Right atrium auricular region (tissue), 2 donors: ENCODE measurements around the gene HUS1. TPM values are rescaled to one million over a fixed set of nuclear protein-coding genes. Genes with fewer than 3 reads are reported as not detected.
A peak's percentile ranks its signal among the peaks of the same experiment; 100 is the strongest.
"Not testable (repeated sequence)": the region's sequence is repeated elsewhere in the genome, so short reads cannot be mapped to it uniquely, and the experiment has no call there.

Experiments used
- DNase-seq: peaks from one replicate; pipeline ENCODE4 v3.0.0-alpha.2; 2019; ENCODE audit warnings: low spot score
- H3K27ac ChIP-seq, 2 donors: fragments of 200-600 bp; sonication (generic); 1 replicate in 1 of 2; 2 replicates in 1 of 2; pipeline ENCODE4 v1.5.1; 2016 to 2019
- H3K27me3 ChIP-seq, 2 donors: fragments of 200-600 bp; sonication (generic); one replicate each; pipeline versions ENCODE4 v1.5.1 to v1.6.0; 2017 to 2019
- H3K36me3 ChIP-seq: fragments of 200-600 bp; sonication (generic); one replicate; pipeline ENCODE4 v1.5.1; 2016
- H3K4me1 ChIP-seq, 2 donors: fragments of 200-600 bp; sonication (generic); one replicate each; pipeline versions ENCODE4 v1.5.1 to v1.6.0; 2017 to 2019
- H3K4me3 ChIP-seq, 2 donors: fragments of 200-600 bp; sonication (generic); 1 replicate in 1 of 2; 2 replicates in 1 of 2; pipeline ENCODE4 v1.5.1; 2017 to 2019; ENCODE audit warnings: mild to moderate bottlenecking in 1 of 2, moderate library complexity in 1 of 2
- H3K9me3 ChIP-seq, 2 donors: fragments of 200-600 bp; sonication (generic); one replicate each; pipeline ENCODE4 v1.5.1; 2019
- total RNA-seq, 2 donors: library from RNA; depleted of rRNA; stranded (reverse); fragments of >200 nt; gene quantifications; one replicate each; pipeline ENCODE4 v1.1.0, GENCODE V29; 2016
- TF ChIP-seq, protein P1 (sequence below), 2 donors: fragments of 200-600 bp; sonication (generic); IDR thresholded peaks; one replicate each; pipeline ENCODE4 v1.5.1; 2019; ENCODE audit warnings: antibody characterized with exemption in 2 of 2

HUS1 gene
- total RNA-seq, 2 donors from 2014 or later = 19.7 to 25.4 TPM

DNA sequence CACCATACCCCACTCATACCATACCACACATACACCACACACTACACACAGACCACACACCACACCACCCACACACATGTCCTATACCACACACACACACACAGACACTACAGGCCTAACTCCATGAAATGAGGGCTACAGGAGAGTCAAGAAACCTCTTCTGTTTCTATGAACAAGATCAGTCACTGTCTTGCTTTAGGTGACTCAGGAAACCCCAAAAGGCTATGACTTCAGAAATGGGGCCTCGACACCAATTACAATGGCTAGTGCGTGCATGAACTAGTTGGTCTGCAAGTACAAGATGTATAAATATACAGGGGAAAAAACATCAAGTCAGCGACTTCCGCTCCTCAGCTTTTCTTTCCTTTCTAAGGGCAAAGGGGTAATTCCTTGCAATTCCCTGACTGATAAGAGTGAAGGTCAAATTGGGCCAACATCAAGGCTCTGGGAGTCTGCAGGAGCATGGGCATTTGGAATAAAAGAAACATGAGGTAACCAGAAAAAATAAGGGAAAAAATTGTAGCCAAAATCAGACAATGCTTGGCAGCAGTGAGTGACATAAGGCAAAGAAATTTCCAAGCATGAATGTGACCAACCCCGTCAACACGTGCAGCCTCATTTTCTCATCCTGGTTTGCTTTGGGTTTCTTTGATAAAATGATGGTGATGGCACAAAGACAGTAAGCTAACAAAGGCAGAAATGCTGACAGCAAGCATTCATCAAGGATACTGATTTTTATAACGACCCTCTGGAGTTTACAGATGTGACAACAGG, 32.6 kb downstream of the HUS1 start:
- TF ChIP-seq, protein P1, sequence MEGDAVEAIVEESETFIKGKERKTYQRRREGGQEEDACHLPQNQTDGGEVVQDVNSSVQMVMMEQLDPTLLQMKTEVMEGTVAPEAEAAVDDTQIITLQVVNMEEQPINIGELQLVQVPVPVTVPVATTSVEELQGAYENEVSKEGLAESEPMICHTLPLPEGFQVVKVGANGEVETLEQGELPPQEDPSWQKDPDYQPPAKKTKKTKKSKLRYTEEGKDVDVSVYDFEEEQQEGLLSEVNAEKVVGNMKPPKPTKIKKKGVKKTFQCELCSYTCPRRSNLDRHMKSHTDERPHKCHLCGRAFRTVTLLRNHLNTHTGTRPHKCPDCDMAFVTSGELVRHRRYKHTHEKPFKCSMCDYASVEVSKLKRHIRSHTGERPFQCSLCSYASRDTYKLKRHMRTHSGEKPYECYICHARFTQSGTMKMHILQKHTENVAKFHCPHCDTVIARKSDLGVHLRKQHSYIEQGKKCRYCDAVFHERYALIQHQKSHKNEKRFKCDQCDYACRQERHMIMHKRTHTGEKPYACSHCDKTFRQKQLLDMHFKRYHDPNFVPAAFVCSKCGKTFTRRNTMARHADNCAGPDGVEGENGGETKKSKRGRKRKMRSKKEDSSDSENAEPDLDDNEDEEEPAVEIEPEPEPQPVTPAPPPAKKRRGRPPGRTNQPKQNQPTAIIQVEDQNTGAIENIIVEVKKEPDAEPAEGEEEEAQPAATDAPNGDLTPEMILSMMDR (IDR thresholded peaks at IDR 0.05) = no peak
- Histone ChIP-seq H3K36me3 (no peaks in the 10 kb centered on the region), H3K27ac (peak overlapping the region; percentile 39 to 57)

DNA sequence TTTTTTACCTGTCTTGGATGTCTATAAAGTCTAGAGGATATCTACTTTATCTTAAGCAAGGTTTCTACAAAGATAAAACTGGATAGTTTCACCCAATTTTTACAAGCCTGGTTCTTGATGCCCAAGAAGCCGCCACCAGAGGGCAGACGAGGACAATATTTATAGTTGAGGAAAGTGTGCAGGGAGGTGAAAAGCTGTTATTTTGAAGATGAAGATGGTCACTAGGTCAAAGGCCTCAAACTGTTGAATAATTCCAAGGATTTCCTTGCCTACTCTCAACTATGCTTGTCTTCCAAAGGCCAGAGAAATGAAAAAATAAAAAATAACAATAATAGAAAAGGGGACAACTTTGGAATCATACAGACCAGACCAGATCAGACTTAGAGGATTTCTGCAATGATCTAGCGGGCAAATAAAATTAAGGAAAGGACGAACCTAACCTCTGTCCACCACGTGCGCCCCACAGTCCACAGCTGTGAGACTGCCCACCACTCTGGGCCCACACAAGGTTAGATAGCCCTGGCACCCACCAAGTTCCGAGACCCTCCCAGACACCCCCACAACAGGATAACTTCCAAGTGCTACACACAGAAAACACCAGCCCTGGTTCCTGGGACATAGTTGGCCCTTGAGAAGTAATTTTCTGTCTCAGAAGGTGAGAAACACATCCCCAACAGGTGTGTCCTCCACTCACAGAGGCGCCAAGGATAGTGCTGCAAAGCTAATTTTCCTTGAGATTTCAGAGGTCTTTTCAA, 34.0 kb downstream of the HUS1 start:
- Histone ChIP-seq H3K9me3 (no peaks in the 10 kb centered on the region), H3K36me3 (no peaks in the 10 kb centered on the region), H3K4me1 (peaks cover 0 to 42% of the 10 kb centered on the region in 2 donors), H3K27me3 (no peaks in the 10 kb centered on the region), H3K4me3 (no peak overlapping the region), H3K27ac (peak overlapping the region in 1 of 2 donors; percentile 9)
- TF ChIP-seq, protein P1 (IDR thresholded peaks at IDR 0.05) = peak; percentile 82 to 84
- DNase-seq = peak; percentile 88

More for the DNA sequence above, 32.6 kb downstream of the HUS1 start:
- no peak overlapping the region for H3K4me3 ChIP-seq
- no peak for DNase-seq
- H3K9me3 ChIP-seq = no peaks in the 10 kb centered on the region
- H3K4me1 ChIP-seq = peaks cover 0 to 28% of the 10 kb centered on the region in 2 donors
- no peaks in the 10 kb centered on the region for H3K27me3 ChIP-seq

DNA sequence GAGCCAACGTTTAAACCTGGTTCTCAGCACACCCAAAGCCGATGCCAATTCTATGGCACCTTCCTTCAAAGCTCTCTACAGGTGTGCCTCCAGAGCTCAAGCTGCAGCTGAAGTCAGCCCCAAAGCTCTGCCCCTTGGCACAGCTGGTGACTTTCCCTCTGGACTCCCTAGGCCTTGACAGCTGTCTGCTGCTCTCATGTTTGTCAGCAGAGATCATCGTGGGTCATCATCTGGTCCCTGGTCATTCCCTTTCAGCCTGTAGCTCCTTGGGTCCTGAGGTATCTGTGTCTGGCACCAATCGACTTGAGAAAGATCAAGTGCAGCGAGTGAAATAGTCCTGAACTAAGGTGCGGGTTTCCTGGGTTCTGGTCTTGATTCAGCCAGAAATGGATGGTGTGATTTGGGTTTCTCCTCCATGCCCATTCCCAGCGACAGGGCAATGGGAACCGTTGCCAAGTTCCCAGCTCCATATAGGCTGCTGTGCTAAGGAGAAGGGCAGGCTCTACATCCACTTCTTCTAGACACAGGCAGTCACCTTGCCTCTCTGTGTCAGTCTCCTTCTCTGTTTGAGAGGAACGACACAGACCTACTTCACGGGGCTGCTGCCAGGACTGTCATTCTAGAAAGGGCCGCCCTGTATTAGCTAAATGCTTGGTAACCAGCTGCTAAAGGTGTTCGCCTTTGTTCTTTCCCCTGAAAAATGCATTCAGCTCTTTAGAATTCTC, 34.7 kb downstream of the HUS1 start:
- DNase-seq = no peak
- Histone ChIP-seq H3K9me3 (no peaks in the 10 kb centered on the region), H3K27ac (peak overlapping the region in 1 of 2 donors; percentile 21), H3K36me3 (no peaks in the 10 kb centered on the region), H3K4me3 (no peak overlapping the region), H3K4me1 (peaks cover 0 to 43% of the 10 kb centered on the region in 2 donors), H3K27me3 (no peaks in the 10 kb centered on the region)
- TF ChIP-seq, protein P1 (IDR thresholded peaks at IDR 0.05) = no peak

DNA sequence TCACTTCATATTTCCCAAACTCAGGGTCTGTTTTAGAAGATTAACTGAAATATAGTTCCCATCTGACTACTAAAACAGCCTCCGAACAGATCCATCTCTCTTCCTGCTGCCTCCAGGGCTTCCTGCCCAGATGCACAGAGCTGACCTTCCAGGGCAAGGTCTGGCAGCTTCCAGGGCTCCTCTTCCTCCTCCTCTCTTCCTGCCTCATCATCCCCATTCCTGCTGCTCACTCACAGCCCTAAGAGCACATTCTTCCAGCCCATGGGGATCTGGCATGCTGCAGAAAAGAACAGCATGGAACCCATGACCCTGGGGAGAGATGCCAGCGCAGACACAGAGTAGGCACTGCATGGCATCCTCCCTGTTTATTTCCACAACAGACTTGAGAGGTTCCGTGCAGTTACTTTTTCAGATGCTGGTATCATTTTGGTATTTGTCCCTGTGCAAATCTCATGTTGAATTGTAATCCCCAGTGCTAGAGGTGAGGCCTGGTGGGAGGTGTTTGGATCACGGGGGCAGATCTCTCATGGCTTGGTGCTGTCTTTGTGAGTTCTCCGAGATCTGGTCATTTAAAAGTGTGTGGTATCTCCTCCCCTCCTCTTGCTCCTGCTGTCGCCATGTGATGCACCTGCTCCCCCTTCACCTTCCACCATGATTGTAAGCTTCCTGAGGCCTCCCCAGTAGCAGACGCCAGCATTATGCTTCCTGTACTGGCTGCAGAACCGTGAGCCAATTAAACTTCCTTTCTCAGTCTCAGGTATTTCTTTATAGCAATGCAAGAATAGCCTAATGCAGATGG, 35.5 kb downstream of the HUS1 start:
- Histone ChIP-seq H3K4me1 (peaks cover 0 to 51% of the 10 kb centered on the region in 2 donors), H3K4me3 (no peak overlapping the region), H3K36me3 (no peaks in the 10 kb centered on the region), H3K27ac (no peak overlapping the region), H3K9me3 (no peaks in the 10 kb centered on the region), H3K27me3 (no peaks in the 10 kb centered on the region)
- TF ChIP-seq, protein P1 (IDR thresholded peaks at IDR 0.05) = no peak
- DNase-seq = no peak

DNA sequence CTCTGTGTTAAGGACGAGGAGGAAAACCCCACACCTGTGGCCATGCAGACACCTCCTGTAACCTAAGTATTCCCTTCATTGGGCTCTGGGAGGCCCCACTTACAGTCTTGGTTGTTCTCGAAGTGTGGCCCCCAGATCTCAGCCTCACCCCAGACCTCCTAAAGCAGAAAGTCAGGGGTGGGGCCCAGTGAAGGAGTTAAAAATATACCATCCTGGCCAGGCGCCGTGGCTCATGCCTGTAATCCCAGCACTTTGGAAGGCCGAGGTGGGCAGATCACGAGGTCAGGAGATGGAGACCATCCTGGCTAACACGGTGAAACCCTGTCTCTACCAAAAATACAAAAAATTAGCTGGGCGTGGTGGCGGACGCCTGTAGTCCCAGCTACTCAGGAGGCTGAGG, 36.8 kb downstream of the HUS1 start:
- not testable (repeated sequence) for H3K9me3 ChIP-seq, H3K36me3 ChIP-seq, H3K27me3 ChIP-seq, H3K4me3 ChIP-seq
- H3K4me1 ChIP-seq = peaks cover 0 to 63% of the 10 kb centered on the region in 2 donors
- peak; percentile 56 for DNase-seq
- peak overlapping the region; percentile 86 to 96 for H3K27ac ChIP-seq
